Hematopoietic multipotent progenitor cell treated with erythropoietin and hydrocortisone succinate and interleukin-3 and kit ligand, for 8 days (in vitro differentiated cells): ENCODE data around the gene G6PC3.
"Not testable (repeated sequence)": the region's sequence is repeated elsewhere in the genome, so short reads cannot be mapped to it uniquely, and the experiment has no call there.

Experiments used
- DNase-seq: peaks from one replicate; pipeline ENCODE4 v3.0.0-alpha.2; 2015

Gene G6PC3

GRCh38 chr17:44070455-44071197, at the start of gene G6PC3:
TSS of gene G6PC3 (plus strand) at chr17:44070735. CDS start at chr17:44070966, 231 bp downstream.
- peak; percentile 96 for DNase-seq

- DNase-seq, result not testable (repeated sequence)
Observed at GRCh38 chr17:44021227-44021626, 49.3 kb upstream of the G6PC3 start.

GRCh38 chr17:44022246-44022645, 48.3 kb upstream of the G6PC3 start:
- no peak for DNase-seq

- no peak for DNase-seq
Observed at GRCh38 chr17:44023545-44024270, 46.8 kb upstream of the G6PC3 start.

- DNase-seq, result no peak
Observed at GRCh38 chr17:44024271-44024663, 46.3 kb upstream of the G6PC3 start.

GRCh38 chr17:44024853-44025252, 45.7 kb upstream of the G6PC3 start:
- DNase-seq, result no peak

- DNase-seq, result no peak
Observed at GRCh38 chr17:44029736-44030135, 40.8 kb upstream of the G6PC3 start.

- DNase-seq, result no peak
Observed at GRCh38 chr17:44030482-44030881, 40.1 kb upstream of the G6PC3 start.

GRCh38 chr17:44033861-44034408, 36.6 kb upstream of the G6PC3 start:
- DNase-seq, result no peak

- not testable (repeated sequence) for DNase-seq
Observed at GRCh38 chr17:44034688-44035087, 35.8 kb upstream of the G6PC3 start.

GRCh38 chr17:44037471-44037870, 33.1 kb upstream of the G6PC3 start:
- no peak for DNase-seq

GRCh38 chr17:44038604-44039011, 31.9 kb upstream of the G6PC3 start:
- no peak for DNase-seq

- DNase-seq, result no peak
Observed at GRCh38 chr17:44039829-44040635, 30.5 kb upstream of the G6PC3 start.

- no peak for DNase-seq
Observed at GRCh38 chr17:44043272-44043696, 27.3 kb upstream of the G6PC3 start.

GRCh38 chr17:44044071-44044470, 26.5 kb upstream of the G6PC3 start:
- no peak for DNase-seq

- DNase-seq, result no peak
Observed at GRCh38 chr17:44045486-44045885, 25.0 kb upstream of the G6PC3 start.

GRCh38 chr17:44046893-44047292, 23.6 kb upstream of the G6PC3 start:
- not testable (repeated sequence) for DNase-seq

GRCh38 chr17:44049294-44050060, 21.1 kb upstream of the G6PC3 start:
- DNase-seq, result no peak

GRCh38 chr17:44053125-44053872, 17.2 kb upstream of the G6PC3 start:
- DNase-seq, result peak; percentile 76

- no peak for DNase-seq
Observed at GRCh38 chr17:44059101-44059892, 11.2 kb upstream of the G6PC3 start.

GRCh38 chr17:44061446-44061845, 9.1 kb upstream of the G6PC3 start:
- DNase-seq, result no peak
